ENCODE results near the gene SUOX. TPM values are rescaled to one million over a fixed set of nuclear protein-coding genes. Genes with fewer than 3 reads are reported as not detected.
"Not testable (repeated sequence)": the region's sequence is repeated elsewhere in the genome, so short reads cannot be mapped to it uniquely, and the experiment has no call there.

The SUOX gene
- total RNA-seq, 3 donors from 2014 or later = 0.68 to 1.3 (median 1.2) TPM

DNA sequence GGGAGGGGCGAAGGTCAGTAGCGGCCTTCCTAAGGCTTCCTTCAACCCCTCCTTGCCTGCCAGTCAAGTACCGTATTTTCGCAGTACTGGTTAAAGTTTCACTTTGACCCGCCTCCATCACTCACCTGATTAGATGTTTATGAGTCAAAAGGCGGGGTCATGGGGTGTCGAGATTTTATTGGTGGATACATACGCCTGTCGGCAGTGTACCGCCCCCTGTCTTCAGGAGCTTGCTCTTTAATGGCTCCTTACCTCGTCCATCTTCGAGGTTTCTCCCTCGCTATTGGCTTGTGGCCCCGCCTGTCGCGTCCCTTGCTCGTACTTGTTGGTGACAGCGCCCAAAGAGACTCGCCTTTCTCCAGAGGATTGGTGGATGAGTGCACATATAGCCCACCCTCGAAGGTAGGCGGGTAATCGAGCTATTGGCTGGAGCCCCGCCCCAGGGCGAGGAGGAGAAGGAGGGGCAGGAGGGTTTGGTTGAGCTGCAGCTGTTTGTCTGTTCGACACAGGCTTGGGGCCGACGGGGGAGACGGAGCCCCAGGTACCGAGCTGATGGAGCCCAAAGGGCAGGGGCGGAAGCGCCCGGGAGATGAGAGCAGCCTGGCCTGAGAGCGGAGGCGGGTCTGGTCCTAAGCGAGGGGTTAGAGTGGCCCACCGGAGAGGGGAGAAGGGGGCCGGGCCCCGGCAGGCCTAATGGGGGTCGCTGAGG is 23.3 kb upstream of the SUOX start, which contains the start of gene RAB5B:
Gene RAB5B, plus strand, starts transcription at position 480 of the 709 bp plus-strand sequence. CDS start 12,883 bp downstream, outside the sequence.
- Mint-ChIP-seq H3K4me3 (no peak within 1 kb of the TSS), H3K36me3 (ENCODE audit: insufficient read depth) (peaks cover 5% of the 10 kb centered on the region)

GRCh38 chr12:55974308-55974730 is 22.8 kb upstream of the SUOX start:
- H3K4me3 Mint-ChIP-seq = no peak overlapping the region
- ATAC-seq (peak; percentile 25 to 26), DNase-seq (peak; percentile 15)
- H3K27me3 Mint-ChIP-seq (ENCODE audit: low read depth) = no peaks in the 10 kb centered on the region
- peaks cover 8% of the 10 kb centered on the region for H3K36me3 Mint-ChIP-seq (ENCODE audit: insufficient read depth)
- peaks cover 19% of the 10 kb centered on the region for H3K4me1 Mint-ChIP-seq (ENCODE audit: low read depth)
- H3K9me3 Mint-ChIP-seq = no peaks in the 10 kb centered on the region

More for the DNA sequence above, 23.3 kb upstream of the SUOX start, which contains the start of gene RAB5B:
- H3K9me3 Mint-ChIP-seq = no peaks in the 10 kb centered on the region
- H3K4me1 Mint-ChIP-seq (ENCODE audit: low read depth) = peaks cover 17% of the 10 kb centered on the region
- peak; percentile 95 for DNase-seq
- peak; percentile 93 to 96 for ATAC-seq
- H3K27me3 Mint-ChIP-seq (ENCODE audit: low read depth) = no peaks in the 10 kb centered on the region

GRCh38 chr12:55978393-55978792 is 18.7 kb upstream of the SUOX start:
- no peaks in the 10 kb centered on the region for H3K9me3 Mint-ChIP-seq
- peaks cover 25% of the 10 kb centered on the region for H3K4me1 Mint-ChIP-seq (ENCODE audit: low read depth)
- DNase-seq = no peak
- H3K4me3 Mint-ChIP-seq = no peak overlapping the region
- H3K36me3 Mint-ChIP-seq (ENCODE audit: insufficient read depth) = peaks cover 14% of the 10 kb centered on the region
- no peaks in the 10 kb centered on the region for H3K27me3 Mint-ChIP-seq (ENCODE audit: low read depth)
- no peak for ATAC-seq

DNA sequence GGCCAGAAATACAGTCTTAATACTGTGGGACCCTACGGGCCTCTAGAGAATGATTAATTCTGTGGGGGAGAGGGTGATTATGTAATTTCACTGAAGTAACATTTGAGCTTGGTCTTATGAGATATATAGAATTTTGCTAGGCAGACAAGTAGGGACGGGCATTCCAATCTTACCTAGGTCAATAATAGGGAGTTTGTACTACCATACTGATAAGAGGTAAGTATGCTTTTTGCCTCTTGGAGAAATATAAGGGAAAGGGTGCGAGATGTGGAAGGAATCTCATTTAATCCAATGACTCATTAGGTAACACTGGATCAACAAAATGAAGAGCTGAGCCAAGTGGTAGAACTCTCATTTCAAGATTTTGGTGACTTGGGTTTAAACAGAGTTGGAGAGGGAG is 18.0 kb upstream of the SUOX start:
- no peak overlapping the region for H3K4me3 Mint-ChIP-seq
- no peak for ATAC-seq

GRCh38 chr12:55981882-55982281 is 15.2 kb upstream of the SUOX start:
- not testable (repeated sequence) for H3K9me3 Mint-ChIP-seq; H3K27me3 Mint-ChIP-seq (ENCODE audit: low read depth); H3K4me3 Mint-ChIP-seq; ATAC-seq; DNase-seq
- Mint-ChIP-seq H3K4me1 (ENCODE audit: low read depth) (peaks cover 16% of the 10 kb centered on the region), H3K36me3 (ENCODE audit: insufficient read depth) (peaks cover 16% of the 10 kb centered on the region)

More for the DNA sequence above, 18.0 kb upstream of the SUOX start:
- no peak for DNase-seq
- Mint-ChIP-seq H3K36me3 (ENCODE audit: insufficient read depth) (peaks cover 16% of the 10 kb centered on the region), H3K4me1 (ENCODE audit: low read depth) (peaks cover 25% of the 10 kb centered on the region), H3K9me3 (no peaks in the 10 kb centered on the region), H3K27me3 (ENCODE audit: low read depth) (no peaks in the 10 kb centered on the region)

DNA sequence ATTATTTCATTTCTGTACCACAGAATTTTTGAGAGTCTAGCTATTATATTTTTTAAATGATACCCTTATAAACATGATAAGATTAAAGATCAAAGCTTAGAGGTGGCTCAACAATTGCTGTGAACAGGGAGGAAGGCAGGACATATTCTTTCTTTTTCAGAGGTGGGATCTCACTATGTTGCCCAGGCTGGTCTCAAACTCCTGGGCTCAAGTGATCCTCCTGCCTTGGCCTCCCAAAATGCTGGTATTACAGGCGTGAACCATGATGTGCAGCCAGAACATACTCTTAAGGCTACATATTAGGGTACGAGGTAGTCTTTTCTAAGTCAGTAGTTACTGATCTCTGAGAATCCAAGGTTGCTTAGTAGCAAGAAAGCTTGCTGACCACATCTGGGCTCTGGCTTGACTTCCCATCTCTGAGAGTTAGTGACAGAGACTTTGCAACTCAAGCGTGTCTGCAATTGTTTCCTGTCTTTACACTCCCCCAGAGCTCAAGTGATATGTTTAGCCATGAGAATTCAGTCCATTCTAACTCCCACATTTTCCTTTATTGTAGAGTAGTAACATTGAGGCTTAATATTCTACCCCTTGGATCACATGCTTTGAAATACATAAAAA is 14.6 kb upstream of the SUOX start:
- H3K36me3 Mint-ChIP-seq (ENCODE audit: insufficient read depth) = peaks cover 16% of the 10 kb centered on the region
- no peak for DNase-seq
- H3K4me3 Mint-ChIP-seq = no peak overlapping the region
- H3K4me1 Mint-ChIP-seq (ENCODE audit: low read depth) = peaks cover 12% of the 10 kb centered on the region
- no peak for ATAC-seq
- H3K9me3 Mint-ChIP-seq = no peaks in the 10 kb centered on the region
- H3K27me3 Mint-ChIP-seq (ENCODE audit: low read depth) = no peaks in the 10 kb centered on the region

- Mint-ChIP-seq H3K27me3 (ENCODE audit: low read depth) (no peaks in the 10 kb centered on the region), H3K36me3 (ENCODE audit: insufficient read depth) (peaks cover 16% of the 10 kb centered on the region), H3K4me3 (no peak overlapping the region), H3K4me1 (ENCODE audit: low read depth) (peaks cover 8% of the 10 kb centered on the region), H3K9me3 (no peaks in the 10 kb centered on the region)
- no peak for DNase-seq
- no peak for ATAC-seq
Measured at GRCh38 chr12:55983232-55983842, 13.7 kb upstream of the SUOX start.

DNA sequence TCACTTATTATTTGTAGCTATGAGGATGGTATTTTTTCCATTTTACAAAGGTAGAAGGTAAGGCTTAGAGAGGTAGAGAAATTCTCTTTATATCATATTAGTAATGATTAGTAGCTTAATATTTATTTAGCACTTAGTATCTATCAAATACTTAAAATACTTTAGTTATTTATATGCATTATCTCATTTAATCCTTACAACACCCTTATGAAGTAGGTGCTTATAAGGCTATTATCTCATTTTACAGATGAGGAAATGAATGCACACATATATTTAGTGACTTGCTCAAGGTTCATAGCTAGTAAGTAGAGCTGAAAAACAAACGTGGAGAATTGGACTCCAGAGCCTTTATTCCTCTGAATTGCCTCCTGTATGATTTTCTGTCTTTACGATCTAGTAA is 12.2 kb upstream of the SUOX start:
- Mint-ChIP-seq H3K27me3 (ENCODE audit: low read depth) (no peaks in the 10 kb centered on the region), H3K4me1 (ENCODE audit: low read depth) (peaks cover 2% of the 10 kb centered on the region), H3K9me3 (no peaks in the 10 kb centered on the region), H3K4me3 (no peak overlapping the region), H3K36me3 (ENCODE audit: insufficient read depth) (peaks cover 18% of the 10 kb centered on the region)
- ATAC-seq (no peak), DNase-seq (no peak)

DNA sequence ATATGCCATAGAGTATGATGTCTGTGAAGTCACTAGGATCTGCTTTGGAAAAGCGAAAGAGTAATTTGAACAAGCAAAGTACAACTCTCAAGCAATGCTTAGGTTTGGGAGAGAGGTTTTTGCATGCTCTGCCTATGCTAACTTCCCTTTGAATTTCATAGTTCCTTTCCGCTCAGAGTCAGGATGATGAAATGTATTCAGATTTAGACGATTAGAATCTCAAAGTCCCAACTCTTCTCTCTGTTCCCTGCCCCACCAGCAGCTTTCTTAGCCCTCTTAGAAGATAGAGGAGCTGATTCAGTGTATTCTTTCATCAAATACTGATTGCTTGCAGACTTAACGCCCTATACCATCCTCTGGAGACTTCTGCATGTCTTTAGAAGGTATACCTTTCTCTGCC is 11.7 kb upstream of the SUOX start:
- Mint-ChIP-seq H3K4me1 (ENCODE audit: low read depth) (peaks cover 2% of the 10 kb centered on the region), H3K36me3 (ENCODE audit: insufficient read depth) (peaks cover 20% of the 10 kb centered on the region), H3K27me3 (ENCODE audit: low read depth) (no peaks in the 10 kb centered on the region), H3K4me3 (no peak overlapping the region), H3K9me3 (no peaks in the 10 kb centered on the region)
- no peak for DNase-seq
- ATAC-seq = no peak

- not testable (repeated sequence) for H3K4me1 Mint-ChIP-seq (ENCODE audit: low read depth); H3K9me3 Mint-ChIP-seq; H3K4me3 Mint-ChIP-seq; DNase-seq; ATAC-seq; H3K27me3 Mint-ChIP-seq (ENCODE audit: low read depth)
- H3K36me3 Mint-ChIP-seq (ENCODE audit: insufficient read depth) = peaks cover 22% of the 10 kb centered on the region
Measured at GRCh38 chr12:55985976-55986375, 11.1 kb upstream of the SUOX start.

GRCh38 chr12:55991110-55991509 is 6.0 kb upstream of the SUOX start:
- H3K9me3 Mint-ChIP-seq = no peaks in the 10 kb centered on the region
- ATAC-seq (no peak), DNase-seq (no peak)
- H3K4me3 Mint-ChIP-seq = no peak overlapping the region
- peaks cover under 1% of the 10 kb centered on the region for H3K27me3 Mint-ChIP-seq (ENCODE audit: low read depth)
- peaks cover 30% of the 10 kb centered on the region for H3K36me3 Mint-ChIP-seq (ENCODE audit: insufficient read depth)
- peaks cover 2% of the 10 kb centered on the region for H3K4me1 Mint-ChIP-seq (ENCODE audit: low read depth)

GRCh38 chr12:55993230-55993853 is 3.7 kb upstream of the SUOX start:
- no peak overlapping the region for H3K4me3 Mint-ChIP-seq
- H3K9me3 Mint-ChIP-seq = no peaks in the 10 kb centered on the region
- H3K36me3 Mint-ChIP-seq (ENCODE audit: insufficient read depth) = peaks cover 30% of the 10 kb centered on the region
- peaks cover 15% of the 10 kb centered on the region for H3K4me1 Mint-ChIP-seq (ENCODE audit: low read depth)
- DNase-seq (no peak), ATAC-seq (no peak)
- H3K27me3 Mint-ChIP-seq (ENCODE audit: low read depth) = peaks cover 10% of the 10 kb centered on the region

GRCh38 chr12:55995366-55995765 is 1.7 kb upstream of the SUOX start:
- Mint-ChIP-seq H3K27me3 (ENCODE audit: low read depth) (peaks cover 10% of the 10 kb centered on the region), H3K4me1 (ENCODE audit: low read depth) (peaks cover 15% of the 10 kb centered on the region), H3K9me3 (no peaks in the 10 kb centered on the region), H3K36me3 (ENCODE audit: insufficient read depth) (peaks cover 21% of the 10 kb centered on the region), H3K4me3 (no peak overlapping the region)
- no peak for ATAC-seq
- no peak for DNase-seq

DNA sequence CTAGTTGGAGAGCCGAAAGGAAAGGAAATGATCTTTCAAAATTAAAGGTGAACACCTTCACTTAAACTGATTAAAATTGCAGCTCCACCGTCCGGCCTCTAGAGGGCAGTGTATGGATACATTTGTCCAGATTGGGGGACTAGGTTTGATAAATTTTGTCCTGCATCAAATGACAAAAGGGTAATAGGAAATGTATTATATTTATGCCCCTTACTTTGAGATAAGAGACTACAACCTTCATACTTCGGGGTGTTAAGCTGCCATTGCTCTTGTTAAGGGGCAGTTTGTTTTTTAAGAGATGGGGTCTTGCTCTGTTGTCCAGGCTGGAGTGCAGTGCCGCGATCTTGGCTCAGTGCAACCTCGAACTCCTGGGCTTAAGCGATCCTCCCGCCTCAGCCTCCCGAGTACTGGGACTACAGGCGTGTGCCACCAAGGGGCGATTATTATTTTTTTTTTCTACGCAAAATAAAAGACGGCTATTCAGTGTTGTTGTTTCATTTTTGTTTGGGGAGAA is 818 bp upstream of the SUOX start:
- peak; percentile 58 for DNase-seq
- no peaks in the 10 kb centered on the region for H3K9me3 Mint-ChIP-seq
- H3K36me3 Mint-ChIP-seq (ENCODE audit: insufficient read depth) = peaks cover 13% of the 10 kb centered on the region
- H3K27me3 Mint-ChIP-seq (ENCODE audit: low read depth) = peaks cover 10% of the 10 kb centered on the region
- peak; percentile 67 to 72 for ATAC-seq
- H3K4me1 Mint-ChIP-seq (ENCODE audit: low read depth) = peaks cover 15% of the 10 kb centered on the region
- H3K4me3 Mint-ChIP-seq = peak overlapping the region; percentile 49

All from activated T-cell treated with anti-CD3 and anti-CD28 coated beads, Interleukin-2, amount 50 U/mL, for 4 hours (primary cell).